Endothelial cell of umbilical vein (primary cell): Measurements from ENCODE around the gene C7orf33. TPM values are rescaled to one million over a fixed set of nuclear protein-coding genes. Genes with fewer than 3 reads are reported as not detected.

Source experiments
- BruUV-seq: library from RNA; stranded (reverse); fragments of 400-500 nt; replicated peaks from 2 replicates; lab custom pipeline; 2021; lab: Mats Ljungman, UMichigan
- CTCF ChIA-PET: fragments of 300-600, 350-600 bp; sonication (Branson Sonifier 250); formaldehyde crosslinking; loops from one replicate; lab custom pipeline; 2021; ENCODE audit warnings: antibody characterized with exemption, inconsistent platforms; lab: Charles Lee
- POLR2A ChIA-PET: fragments of 300-600, 350-600 bp; sonication (Branson Sonifier 250); formaldehyde crosslinking; loops from one replicate; lab custom pipeline; 2021; ENCODE audit warnings: antibody characterized with exemption, inconsistent platforms; lab: Charles Lee
- DNase-seq: peaks from one replicate; pipeline ENCODE4 v3.0.0-alpha.2; 2011; ENCODE audit warnings: low read depth, low spot score
- FAIRE-seq: peaks from 2 replicates; lab custom pipeline; 2011; peaks lifted over from hg19 to GRCh38; lab: Jason Lieb, UNC
- H2AFZ ChIP-seq: 2 replicates; pipeline ENCODE4 v1.6.0; 2012; ENCODE audit warnings: low read depth, low read length, control low read depth, inconsistent platforms
- H3K27ac ChIP-seq: 2 replicates; pipeline ENCODE4 v1.5.1; 2011; ENCODE audit warnings: low read depth, mild to moderate bottlenecking, control low read depth, low read length, moderate library complexity; ENCODE audit not compliant: insufficient read depth
- H3K27me3 ChIP-seq, 2 experiments: 2 replicates each; pipeline versions ENCODE4 v1.6.0 to v1.6.1; 2011; ENCODE audit warnings: low read length in 2 of 2, mixed read lengths in 1 of 2; ENCODE audit not compliant: control insufficient read depth in 2 of 2, insufficient read depth in 2 of 2
- H3K36me3 ChIP-seq, 2 experiments: 2 replicates in 1 of 2; 3 replicates in 1 of 2; pipeline ENCODE4 v1.5.1; 2011; ENCODE audit warnings: low read length in 2 of 2, mild to moderate bottlenecking in 1 of 2, moderate library complexity in 1 of 2; ENCODE audit not compliant: control insufficient read depth in 2 of 2, insufficient read depth in 2 of 2; ENCODE audit errors: extremely low read depth in 1 of 2
- H3K4me1 ChIP-seq: 3 replicates; pipeline ENCODE4 v1.5.1; 2011; ENCODE audit warnings: mild to moderate bottlenecking, low read length; ENCODE audit not compliant: control insufficient read depth, insufficient read depth; ENCODE audit errors: extremely low read depth
- H3K4me2 ChIP-seq: 2 replicates; pipeline ENCODE4 v1.6.1; 2011; ENCODE audit warnings: low read length, control low read depth, mixed read lengths; ENCODE audit not compliant: insufficient read depth
- H3K4me3 ChIP-seq, 3 experiments: fragments of 200-600 bp in 1 of 3; sonication (generic), shearing (Covaris generic) in 1 of 3; replicated peaks in 1 of 3; 2 replicates each; pipeline ENCODE4 v1.5.1; 2011 to 2016; ENCODE audit warnings: control low read depth in 3 of 3, low read length in 3 of 3, mild to moderate bottlenecking in 2 of 3, inconsistent platforms in 1 of 3, low read depth in 1 of 3, moderate library complexity in 1 of 3; ENCODE audit not compliant: insufficient read depth in 1 of 3
- H3K79me2 ChIP-seq: 2 replicates; pipeline ENCODE4 v1.6.0; 2012; ENCODE audit warnings: low read length, inconsistent platforms; ENCODE audit not compliant: control insufficient read depth, insufficient read depth
- H3K9ac ChIP-seq: replicated peaks from 2 replicates; pipeline ENCODE3; 2011; ENCODE audit warnings: low read length, control low read depth; ENCODE audit not compliant: insufficient read depth; ENCODE audit errors: extremely low read depth
- H3K9me1 ChIP-seq: replicated peaks from 3 replicates; pipeline ENCODE4 v1.6.0; 2011; ENCODE audit warnings: mild to moderate bottlenecking, low read length; ENCODE audit not compliant: control insufficient read depth, insufficient read depth; ENCODE audit errors: extremely low read depth
- H3K9me3 ChIP-seq: replicated peaks from 2 replicates; pipeline ENCODE4 v1.5.1; 2012; ENCODE audit warnings: low read length, inconsistent platforms; ENCODE audit not compliant: control insufficient read depth, insufficient read depth
- H4K20me1 ChIP-seq: replicated peaks from 2 replicates; pipeline ENCODE3; 2011; ENCODE audit warnings: mild to moderate bottlenecking, low read length; ENCODE audit not compliant: control insufficient read depth, insufficient read depth; ENCODE audit errors: extremely low read depth
- EZH2 ChIP-seq: IDR thresholded peaks from 2 replicates; pipeline ENCODE4 v1.6.1; 2012; ENCODE audit warnings: borderline replicate concordance, low read depth, mild to moderate bottlenecking, moderate library complexity, low read length, inconsistent platforms; ENCODE audit not compliant: severe bottlenecking
- FOS ChIP-seq: IDR thresholded peaks from 2 replicates; pipeline ENCODE4 v1.6.1; 2011; ENCODE audit warnings: mild to moderate bottlenecking, low read length, moderate library complexity, borderline replicate concordance; ENCODE audit not compliant: insufficient read depth
- GATA2 ChIP-seq: IDR thresholded peaks from 2 replicates; pipeline ENCODE4 v1.7.0; 2011; ENCODE audit warnings: low read depth, mild to moderate bottlenecking, moderate library complexity, mixed read lengths, low read length; ENCODE audit not compliant: insufficient read length, insufficient read depth
- JUN ChIP-seq: IDR thresholded peaks from 2 replicates; pipeline ENCODE4 v1.6.1; 2011; ENCODE audit warnings: borderline replicate concordance, low read depth; ENCODE audit not compliant: insufficient read length, insufficient read depth
- MYC ChIP-seq: IDR thresholded peaks from one replicate; pipeline ENCODE4 v1.6.1; 2011; ENCODE audit warnings: mild to moderate bottlenecking, low read depth, low read length
- POLR2A ChIP-seq: IDR thresholded peaks from 2 replicates; pipeline ENCODE4 v1.6.1; 2012; ENCODE audit warnings: low read depth, mild to moderate bottlenecking, control low read depth, low read length
- POLR2AphosphoS5 ChIP-seq: IDR thresholded peaks from 2 replicates; pipeline ENCODE4 v1.6.1; 2012; ENCODE audit warnings: low read depth, mild to moderate bottlenecking, control low read depth, low read length, moderate library complexity; ENCODE audit not compliant: insufficient read depth
- dilution Hi-C: fragments of 300-500 bp; cut with MboI; formaldehyde crosslinking; loops from one replicate; pipeline ENCODE4 v1.15.0; 2019; ENCODE audit warnings: low sequenced_read_pairs; ENCODE audit not compliant: extremely low pct_ligation_motif_present
- intact Hi-C: fragments of 100-400 bp; cut with micrococcal nuclease; formaldehyde crosslinking; loops from one replicate; pipeline ENCODE4 v1.10.0; 2022
- polyA plus RNA-seq, 4 experiments: library from polyadenylated mRNA; depleted of rRNA in 3 of 4; stranded (reverse) in 3 of 4; unstranded in 1 of 4; fragments of >200 nt; gene quantifications; 2 replicates each; pipeline versions ENCODE4 v1.2.1 to v1.2.3, GENCODE V29; 2011 to 2012; ENCODE audit warnings: missing spikeins in 1 of 4
- total RNA-seq: library from RNA; stranded (reverse); gene quantifications from 2 replicates; pipeline ENCODE4 v1.2.3, GENCODE V29; 2021
- TF ChIP-seq, protein P1 (sequence below), 2 donors: IDR thresholded peaks; 1 replicate in 1 of 2; 2 replicates in 1 of 2; pipeline ENCODE4 v1.5.1; 2011; ENCODE audit warnings: low read length in 2 of 2, mild to moderate bottlenecking in 2 of 2, moderate library complexity in 2 of 2, control low read depth in 1 of 2, inconsistent platforms in 1 of 2, low read depth in 1 of 2; ENCODE audit not compliant: insufficient read depth in 1 of 2; ENCODE audit errors: extremely low read depth in 1 of 2
- TF ChIP-seq, protein P2 (sequence below): IDR thresholded peaks from 2 replicates; pipeline ENCODE4 v1.6.1; 2011; ENCODE audit not compliant: insufficient read depth, insufficient read length

The C7orf33 gene
- total and polyA plus RNA-seq, 2 donors (not counting 3 experiments of a cell fraction or from before 2014, with no cell fraction given): not detected

DNA sequence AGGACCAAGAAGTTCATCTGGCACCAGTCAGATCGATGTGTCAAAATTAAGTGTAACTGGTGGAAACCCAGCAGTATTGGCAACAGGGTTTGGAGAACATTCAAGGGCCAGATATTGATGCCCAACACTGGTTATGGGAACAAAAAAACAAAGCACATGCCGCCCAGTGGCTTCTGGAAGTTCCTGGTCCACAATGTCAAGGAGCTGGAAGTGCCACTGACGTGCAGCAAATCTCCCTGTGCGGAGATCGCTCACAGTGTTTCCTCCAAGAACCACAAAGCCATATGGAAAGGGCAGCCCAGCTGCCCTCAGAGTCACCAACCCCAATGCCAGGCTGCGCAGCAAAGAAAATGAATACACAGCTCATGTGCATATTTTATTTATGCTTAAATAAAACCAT lies 10.1 kb upstream of the C7orf33 start:
- Histone ChIP-seq H3K79me2 (no peaks in the 10 kb centered on the region), H3K9ac (no peak overlapping the region), H4K20me1 (no peaks in the 10 kb centered on the region), H3K27ac (no peak overlapping the region), H3K4me3 (no peak overlapping the region), H3K9me3 (no peaks in the 10 kb centered on the region), H3K9me1 (no peaks in the 10 kb centered on the region), H3K27me3 (no peaks in the 10 kb centered on the region), H3K4me1 (no peaks in the 10 kb centered on the region), H3K36me3 (no peaks in the 10 kb centered on the region), H2AFZ (no peak overlapping the region), H3K4me2 (no peak overlapping the region)
- CTCF ChIA-PET: no interaction called here
- TF ChIP-seq MYC (no peak), EZH2 (no peak), JUN (no peak), FOS (no peak), POLR2AphosphoS5 (no peak), POLR2A (no peak), GATA2 (no peak)
- TF ChIP-seq, protein P1, sequence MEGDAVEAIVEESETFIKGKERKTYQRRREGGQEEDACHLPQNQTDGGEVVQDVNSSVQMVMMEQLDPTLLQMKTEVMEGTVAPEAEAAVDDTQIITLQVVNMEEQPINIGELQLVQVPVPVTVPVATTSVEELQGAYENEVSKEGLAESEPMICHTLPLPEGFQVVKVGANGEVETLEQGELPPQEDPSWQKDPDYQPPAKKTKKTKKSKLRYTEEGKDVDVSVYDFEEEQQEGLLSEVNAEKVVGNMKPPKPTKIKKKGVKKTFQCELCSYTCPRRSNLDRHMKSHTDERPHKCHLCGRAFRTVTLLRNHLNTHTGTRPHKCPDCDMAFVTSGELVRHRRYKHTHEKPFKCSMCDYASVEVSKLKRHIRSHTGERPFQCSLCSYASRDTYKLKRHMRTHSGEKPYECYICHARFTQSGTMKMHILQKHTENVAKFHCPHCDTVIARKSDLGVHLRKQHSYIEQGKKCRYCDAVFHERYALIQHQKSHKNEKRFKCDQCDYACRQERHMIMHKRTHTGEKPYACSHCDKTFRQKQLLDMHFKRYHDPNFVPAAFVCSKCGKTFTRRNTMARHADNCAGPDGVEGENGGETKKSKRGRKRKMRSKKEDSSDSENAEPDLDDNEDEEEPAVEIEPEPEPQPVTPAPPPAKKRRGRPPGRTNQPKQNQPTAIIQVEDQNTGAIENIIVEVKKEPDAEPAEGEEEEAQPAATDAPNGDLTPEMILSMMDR (IDR thresholded peaks at IDR 0.05; ENCODE audit: extremely low read depth in 1 of 2, insufficient read depth in 1 of 2, low read depth in 1 of 2, low read length in 2 of 2): no peak
- TF ChIP-seq, protein P2, sequence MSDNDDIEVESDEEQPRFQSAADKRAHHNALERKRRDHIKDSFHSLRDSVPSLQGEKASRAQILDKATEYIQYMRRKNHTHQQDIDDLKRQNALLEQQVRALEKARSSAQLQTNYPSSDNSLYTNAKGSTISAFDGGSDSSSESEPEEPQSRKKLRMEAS: no peak
- FAIRE-seq (no peak), DNase-seq (no peak)
- dilution Hi-C loops: no loop called here
- intact Hi-C loops: no loop called here
- POLR2A ChIA-PET: no interaction called here
- BruUV-seq: no TSS peak
